HCT116 (cell line): ENCODE measurements around the gene MARCHF3. TPM values are rescaled to one million over a fixed set of nuclear protein-coding genes. Genes with fewer than 3 reads are reported as not detected.

Experiments
- ATAC-seq: fragments of 200-7000 bp; cut with Tn5 transposase; 2 replicates; pipeline ENCODE4 v1.9.1; 2020; ENCODE audit warnings: mild to moderate bottlenecking, moderate library complexity
- BruUV-seq: library from RNA; stranded (reverse); fragments of 400-500 nt; replicated peaks from 2 replicates; lab custom pipeline; 2021; lab: Mats Ljungman, UMichigan
- CTCF ChIA-PET: fragments of 300-600 bp; sonication (Branson Sonifier 250); formaldehyde crosslinking; loops from one replicate; lab custom pipeline; 2021; ENCODE audit warnings: antibody characterized with exemption; lab: Charles Lee
- POLR2A ChIA-PET: fragments of 300-600, 350-600 bp; sonication (Branson Sonifier 250); formaldehyde crosslinking; loops from one replicate; lab custom pipeline; 2021; ENCODE audit warnings: antibody characterized with exemption; lab: Charles Lee
- RAD21 ChIA-PET, 2 experiments: fragments of 300-600 bp; sonication (Branson Sonifier 250); formaldehyde crosslinking; loops; one replicate each; lab custom pipeline; 2023; ENCODE audit warnings: low total read pairs in 2 of 2; ENCODE audit not compliant: uncharacterized antibody in 2 of 2, unreplicated experiment in 2 of 2, low non-redundant PET in 1 of 2; lab: Charles Lee
- DNase-seq: peaks from one replicate; pipeline ENCODE4 v3.0.0-alpha.2; 2010; ENCODE audit warnings: low read depth, low spot score
- H2AFZ ChIP-seq: fragments of 200-600 bp; shearing (Covaris generic), sonication (generic); 2 replicates; pipeline ENCODE4 v1.6.1; 2017; ENCODE audit warnings: low read depth, mixed run types, mixed read lengths, antibody characterized with exemption, low read length; ENCODE audit not compliant: poor library complexity, severe bottlenecking
- H3K27ac ChIP-seq: 2 replicates; pipeline ENCODE4 v1.5.1; 2012; ENCODE audit warnings: low read depth, low read length
- H3K27me3 ChIP-seq: fragments of 200-600 bp; sonication (generic); 2 replicates; pipeline ENCODE4 v1.6.1; 2016; ENCODE audit warnings: mixed run types, low read length, mixed read lengths; ENCODE audit not compliant: insufficient read depth
- H3K36me3 ChIP-seq, 2 experiments: fragments of 200-500 bp in 1 of 2; fragments of 200-600 bp in 1 of 2; sonication (Bioruptor generic) in 1 of 2; sonication (generic) in 1 of 2; 2 replicates each; pipeline versions ENCODE4 v1.5.1 to v1.6.1; 2014 to 2016; ENCODE audit warnings: low read length in 2 of 2, inconsistent platforms in 1 of 2, mixed read lengths in 1 of 2, mixed run types in 1 of 2; ENCODE audit not compliant: insufficient read depth in 2 of 2, control insufficient read depth in 1 of 2
- H3K4me1 ChIP-seq, 2 experiments: fragments of 200-600 bp in 1 of 2; sonication (generic) in 1 of 2; 2 replicates each; pipeline versions ENCODE4 v1.5.1 to v1.6.1; 2012 to 2017; ENCODE audit warnings: low read length in 2 of 2, inconsistent platforms in 1 of 2, mild to moderate bottlenecking in 1 of 2, mixed read lengths in 1 of 2, mixed run types in 1 of 2, moderate library complexity in 1 of 2; ENCODE audit not compliant: insufficient read depth in 2 of 2, control insufficient read depth in 1 of 2
- H3K4me2 ChIP-seq: fragments of 200-600 bp; sonication (generic); 2 replicates; pipeline ENCODE4 v1.6.1; 2017; ENCODE audit warnings: mixed run types, low read length, mixed read lengths
- H3K4me3 ChIP-seq, 2 experiments: fragments of 200-600 bp in 1 of 2; sonication (generic) in 1 of 2; replicated peaks in 1 of 2; 2 replicates each; pipeline ENCODE4 v1.5.1; 2011 to 2016; ENCODE audit warnings: low read length in 2 of 2, control low read depth in 1 of 2, low read depth in 1 of 2, mild to moderate bottlenecking in 1 of 2, mixed read lengths in 1 of 2, mixed run types in 1 of 2
- H3K79me2 ChIP-seq: fragments of 200-600 bp; sonication (generic); 2 replicates; pipeline ENCODE4 v1.6.1; 2017; ENCODE audit warnings: mild to moderate bottlenecking, mixed run types, low read length, moderate library complexity, mixed read lengths; ENCODE audit not compliant: insufficient read depth
- H3K9ac ChIP-seq: fragments of 200-600 bp; sonication (generic); 2 replicates; pipeline ENCODE4 v1.6.1; 2016; ENCODE audit warnings: low read length, mixed read lengths
- H3K9me2 ChIP-seq: fragments of 200-600 bp; sonication (generic), shearing (Covaris generic); 2 replicates; pipeline ENCODE4 v1.6.1; 2017; ENCODE audit warnings: mixed run types, mild to moderate bottlenecking, moderate library complexity; ENCODE audit not compliant: insufficient read depth
- H3K9me3 ChIP-seq, 2 experiments: fragments of 200-500 bp in 1 of 2; fragments of 200-600 bp in 1 of 2; sonication (Bioruptor generic) in 1 of 2; sonication (generic) in 1 of 2; 2 replicates each; pipeline ENCODE4 v1.6.1; 2014 to 2017; ENCODE audit warnings: low read length in 2 of 2, mixed read lengths in 2 of 2, inconsistent platforms in 1 of 2, low read depth in 1 of 2, mild to moderate bottlenecking in 1 of 2, mixed run types in 1 of 2, moderate library complexity in 1 of 2; ENCODE audit not compliant: control insufficient read depth in 1 of 2, insufficient read depth in 1 of 2
- H4K20me1 ChIP-seq: fragments of 200-600 bp; sonication (generic), shearing (Covaris generic); 2 replicates; pipeline ENCODE4 v1.6.1; 2017; ENCODE audit warnings: mixed run types, mild to moderate bottlenecking, moderate library complexity; ENCODE audit not compliant: insufficient read depth
- CBX3 ChIP-seq: IDR thresholded peaks from 2 replicates; pipeline ENCODE4 v1.6.1; 2012; ENCODE audit warnings: low read depth
- EGR1 ChIP-seq: IDR thresholded peaks from 2 replicates; pipeline ENCODE4 v1.6.1; 2012; ENCODE audit warnings: low read depth
- EZH2 ChIP-seq: fragments of 200-600 bp; sonication (generic); IDR thresholded peaks from 2 replicates; pipeline ENCODE4 v1.6.1; 2017; ENCODE audit warnings: antibody characterized with exemption, mixed run types
- EZH2phosphoT487 ChIP-seq: fragments of 200-600 bp; IDR thresholded peaks from 2 replicates; pipeline ENCODE4 v1.6.1; 2018; ENCODE audit warnings: antibody characterized with exemption, borderline replicate concordance
- FOSL1 ChIP-seq: IDR thresholded peaks from 2 replicates; pipeline ENCODE4 v1.6.1; 2012; ENCODE audit warnings: low read depth
- JUND ChIP-seq: IDR thresholded peaks from 2 replicates; pipeline ENCODE4 v1.6.1; 2012
- MAX ChIP-seq: IDR thresholded peaks from 2 replicates; pipeline ENCODE4 v1.6.1; 2012
- POLR2AphosphoS5 ChIP-seq: IDR thresholded peaks from 2 replicates; pipeline ENCODE4 v1.6.1; 2011; ENCODE audit warnings: mild to moderate bottlenecking, low read depth, low read length, moderate library complexity
- RAD21 ChIP-seq: IDR thresholded peaks from 2 replicates; pipeline ENCODE4 v1.6.1; 2012; ENCODE audit warnings: low read depth, mild to moderate bottlenecking
- SIN3A ChIP-seq: IDR thresholded peaks from 2 replicates; pipeline ENCODE4 v1.6.1; 2012; ENCODE audit warnings: low read depth
- ZFX ChIP-seq: fragments of 450-650 bp; IDR thresholded peaks from 2 replicates; pipeline ENCODE4 v1.6.1; 2017
- ZNF274 ChIP-seq: fragments of 200-500 bp; sonication (Bioruptor generic); IDR thresholded peaks from 2 replicates; pipeline ENCODE4 v1.6.1; 2014; ENCODE audit warnings: mild to moderate bottlenecking, low read depth, low read length, inconsistent platforms
- intact Hi-C: fragments of 100-400 bp; cut with micrococcal nuclease; formaldehyde crosslinking; loops from 2 replicates; pipeline ENCODE4 v1.10.0; 2022
- total RNA-seq: library from RNA; stranded (reverse); gene quantifications from one replicate; pipeline ENCODE4 v1.2.1, GENCODE V29; 2021; ENCODE audit not compliant: unreplicated experiment

The MARCHF3 gene
- total RNA-seq, 1 experiment from 2014 or later = 2.3 TPM

DNA sequence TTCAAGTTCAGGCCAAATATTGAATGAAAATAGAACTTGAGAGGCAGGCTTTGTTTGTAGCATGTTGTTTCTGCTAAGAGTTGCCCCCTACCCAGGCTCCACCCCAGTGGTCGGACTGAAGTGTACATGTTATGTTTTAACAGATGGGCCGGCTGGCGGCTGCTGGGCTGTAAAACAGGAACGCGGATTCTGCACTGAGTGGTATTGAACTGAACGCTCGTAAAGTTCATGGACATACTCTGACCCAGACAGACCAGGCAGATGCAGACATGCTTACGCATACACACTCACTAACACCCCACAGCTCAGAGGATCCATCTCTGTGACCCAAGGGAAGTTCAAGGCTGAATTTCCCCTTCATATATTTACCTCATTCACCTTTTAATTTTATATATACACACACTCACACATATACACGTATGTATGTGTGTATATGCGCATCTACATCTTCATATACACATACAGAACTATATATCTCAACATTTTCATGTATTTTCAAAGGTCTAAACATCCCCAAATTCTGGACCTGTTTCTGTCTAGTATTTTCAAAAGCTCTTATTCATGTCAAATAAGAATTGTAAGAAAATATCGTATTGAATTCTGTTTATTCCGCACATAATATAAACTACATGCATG lies 1.4 kb downstream of the MARCHF3 start:
- peak overlapping the region; percentile 93 for H3K4me2 ChIP-seq
- no peak for DNase-seq
- no peak overlapping the region for H3K27ac ChIP-seq
- ChIA-PET CTCF (no interaction called here), POLR2A (no interaction called here), RAD21 (interaction anchor here in 1 of 2 experiments (0.6 kb wide), 1 partner anchor 28 kb away, joined by 3 read pairs; no protein-coding TSS in a partner anchor)
- H3K9me3 ChIP-seq = no peaks in the 10 kb centered on the region
- no peaks in the 10 kb centered on the region for H3K9me2 ChIP-seq
- no peaks in the 10 kb centered on the region for H3K79me2 ChIP-seq
- H3K27me3 ChIP-seq = no peaks in the 10 kb centered on the region
- TF ChIP-seq JUND (no peak), EZH2 (no peak)
- peak overlapping the region; percentile 62 to 81 for H3K4me3 ChIP-seq
- no peak for ATAC-seq
- peaks cover 0 to 6% of the 10 kb centered on the region in 2 experiments; a peak in 1 of 4 replicates for H3K4me1 ChIP-seq
- BruUV-seq = no TSS peak
- H2AFZ ChIP-seq = no peak overlapping the region
- H3K9ac ChIP-seq = peak overlapping the region; percentile 62; the same call in 1 of the 2 replicates
- no peaks in the 10 kb centered on the region for H4K20me1 ChIP-seq
- H3K36me3 ChIP-seq = no peaks in the 10 kb centered on the region
- intact Hi-C loops = no loop called here

GRCh38 chr5:127027539-127027938 lies 2.8 kb downstream of the MARCHF3 start:
- H3K9me2 ChIP-seq = no peaks in the 10 kb centered on the region
- no peaks in the 10 kb centered on the region for H3K9me3 ChIP-seq
- H4K20me1 ChIP-seq = no peaks in the 10 kb centered on the region
- BruUV-seq = no TSS peak
- no peak overlapping the region for H3K9ac ChIP-seq
- ATAC-seq = no peak
- no peak for DNase-seq
- no peaks in the 10 kb centered on the region for H3K79me2 ChIP-seq
- H3K27ac ChIP-seq = no peak overlapping the region
- H3K36me3 ChIP-seq = no peaks in the 10 kb centered on the region
- no peak overlapping the region for H3K4me3 ChIP-seq
- no peak overlapping the region for H3K4me2 ChIP-seq
- peaks cover 0 to 6% of the 10 kb centered on the region in 2 experiments; a peak in 1 of 4 replicates for H3K4me1 ChIP-seq
- intact Hi-C loops = no loop called here
- no peak overlapping the region for H2AFZ ChIP-seq
- POLR2A ChIA-PET = no interaction called here
- CTCF ChIA-PET = no interaction called here
- TF ChIP-seq FOSL1 (no peak), POLR2AphosphoS5 (no peak), RAD21 (no peak), SIN3A (no peak), EZH2phosphoT487 (no peak), EZH2 (no peak), ZFX (no peak), MAX (no peak), EGR1 (no peak), CBX3 (no peak), ZNF274 (no peak)
- no peaks in the 10 kb centered on the region for H3K27me3 ChIP-seq
- RAD21 ChIA-PET = no interaction called here
